IPS-15b (cell line): Measurements from ENCODE around the gene CAB39.

Experiments
- H3K27me3 ChIP-seq: one replicate; pipeline ENCODE4 v1.6.1; 2013; ENCODE audit warnings: low read length; ENCODE audit not compliant: control insufficient read depth, insufficient read depth
- H3K36me3 ChIP-seq: one replicate; pipeline ENCODE4 v1.6.1; 2013; ENCODE audit warnings: low read length; ENCODE audit not compliant: control insufficient read depth, insufficient read depth
- H3K4me1 ChIP-seq: one replicate; pipeline ENCODE4 v1.6.1; 2013; ENCODE audit warnings: mild to moderate bottlenecking, low read length; ENCODE audit not compliant: control insufficient read depth, insufficient read depth
- H3K4me3 ChIP-seq: one replicate; pipeline ENCODE4 v1.5.1; 2013; ENCODE audit warnings: low read depth, low read length
- H3K9ac ChIP-seq: one replicate; pipeline ENCODE4 v1.6.1; 2013; ENCODE audit warnings: low read depth, mild to moderate bottlenecking, low read length
- H3K9me3 ChIP-seq: one replicate; pipeline ENCODE4 v1.6.1; 2013; ENCODE audit warnings: mild to moderate bottlenecking, low read length; ENCODE audit not compliant: control insufficient read depth, insufficient read depth

CAB39 gene

DNA sequence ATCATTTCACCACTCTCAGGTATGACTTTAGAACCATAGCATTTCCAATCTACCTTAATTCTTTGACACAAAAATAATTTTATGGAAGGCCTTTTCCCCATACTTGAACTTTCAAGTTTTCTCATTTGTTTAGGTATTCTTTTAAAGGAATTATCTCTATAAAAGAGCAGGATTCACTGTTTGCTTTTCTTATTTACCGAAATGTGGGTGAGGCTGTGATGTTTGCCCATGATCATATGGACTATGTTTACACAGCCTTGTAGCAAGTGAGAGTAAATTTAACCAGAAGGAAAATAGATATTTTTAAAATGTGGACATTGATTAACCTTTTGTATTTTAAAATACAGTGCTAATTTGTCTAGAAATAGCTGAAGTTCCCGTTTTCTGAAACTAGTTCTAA lies 26.3 kb downstream of the CAB39 start:
- H3K27me3 ChIP-seq = no peaks in the 10 kb centered on the region
- H3K9me3 ChIP-seq = no peaks in the 10 kb centered on the region
- no peak overlapping the region for H3K4me3 ChIP-seq
- no peaks in the 10 kb centered on the region for H3K36me3 ChIP-seq
- no peaks in the 10 kb centered on the region for H3K4me1 ChIP-seq
- no peak overlapping the region for H3K9ac ChIP-seq

DNA sequence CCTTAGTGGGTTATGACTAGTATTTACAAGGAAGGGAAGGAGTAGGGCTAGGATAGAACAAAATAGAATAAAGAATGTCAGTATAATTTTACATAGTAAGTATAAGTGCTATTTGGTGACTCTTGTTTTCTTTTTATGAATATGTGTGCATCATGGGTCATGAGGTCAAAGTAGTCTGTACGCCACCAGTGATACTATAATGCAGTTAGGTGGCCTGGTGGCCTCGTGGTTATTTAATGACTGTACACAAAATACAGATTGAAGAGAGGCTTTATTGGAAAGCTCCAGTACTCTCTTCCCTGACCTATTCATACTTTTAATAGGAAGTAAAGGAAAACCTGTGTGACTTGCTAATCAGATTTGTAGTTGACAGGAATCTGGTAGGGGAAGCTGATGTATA lies 27.3 kb downstream of the CAB39 start:
- Histone ChIP-seq H3K9me3 (no peaks in the 10 kb centered on the region), H3K4me1 (no peaks in the 10 kb centered on the region), H3K36me3 (no peaks in the 10 kb centered on the region), H3K9ac (no peak overlapping the region), H3K27me3 (no peaks in the 10 kb centered on the region), H3K4me3 (no peak overlapping the region)

DNA sequence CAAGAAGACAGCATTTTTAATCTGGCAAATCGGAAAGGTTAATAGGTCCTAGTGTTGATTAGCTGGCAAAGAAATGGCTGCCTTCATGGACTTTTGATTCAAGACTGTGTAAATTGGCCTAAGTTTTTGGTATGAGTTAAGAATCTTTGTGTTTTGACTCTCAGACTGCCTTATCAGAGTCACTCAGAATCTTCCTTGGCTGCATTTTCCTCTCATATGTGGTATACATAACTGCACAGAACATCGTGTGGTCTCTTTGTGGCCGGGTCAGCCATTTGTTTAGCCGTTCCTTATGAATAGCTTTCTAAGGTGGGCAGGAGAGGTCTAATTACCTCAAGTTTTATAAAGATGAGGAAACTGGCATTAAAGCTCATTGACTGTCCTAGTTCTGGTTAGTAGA lies 30.1 kb downstream of the CAB39 start:
- no peaks in the 10 kb centered on the region for H3K27me3 ChIP-seq
- H3K4me1 ChIP-seq = no peaks in the 10 kb centered on the region
- H3K9ac ChIP-seq = no peak overlapping the region
- no peak overlapping the region for H3K4me3 ChIP-seq
- H3K9me3 ChIP-seq = no peaks in the 10 kb centered on the region
- H3K36me3 ChIP-seq = no peaks in the 10 kb centered on the region

DNA sequence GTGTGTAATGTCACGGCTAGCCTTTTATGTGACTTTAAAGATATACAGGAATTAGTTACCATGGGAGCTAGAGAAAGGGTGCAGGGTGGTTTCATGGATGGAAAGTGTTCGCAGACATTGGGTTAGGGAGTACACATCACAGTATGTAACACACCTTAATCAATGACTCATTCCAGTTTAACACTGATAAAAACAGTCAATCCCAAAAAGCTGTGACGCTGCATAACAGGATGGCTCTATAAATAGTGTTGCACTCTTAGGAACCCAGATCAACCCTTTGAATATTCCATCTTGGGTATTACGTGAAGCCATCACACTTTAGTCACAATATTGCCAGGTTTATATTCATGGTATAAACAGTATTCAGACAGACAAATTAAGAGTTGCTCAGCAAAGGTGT lies 33.6 kb downstream of the CAB39 start:
- H3K27me3 ChIP-seq = no peaks in the 10 kb centered on the region
- no peaks in the 10 kb centered on the region for H3K9me3 ChIP-seq
- H3K9ac ChIP-seq = no peak overlapping the region
- H3K4me3 ChIP-seq = no peak overlapping the region
- no peaks in the 10 kb centered on the region for H3K4me1 ChIP-seq
- H3K36me3 ChIP-seq = no peaks in the 10 kb centered on the region

DNA sequence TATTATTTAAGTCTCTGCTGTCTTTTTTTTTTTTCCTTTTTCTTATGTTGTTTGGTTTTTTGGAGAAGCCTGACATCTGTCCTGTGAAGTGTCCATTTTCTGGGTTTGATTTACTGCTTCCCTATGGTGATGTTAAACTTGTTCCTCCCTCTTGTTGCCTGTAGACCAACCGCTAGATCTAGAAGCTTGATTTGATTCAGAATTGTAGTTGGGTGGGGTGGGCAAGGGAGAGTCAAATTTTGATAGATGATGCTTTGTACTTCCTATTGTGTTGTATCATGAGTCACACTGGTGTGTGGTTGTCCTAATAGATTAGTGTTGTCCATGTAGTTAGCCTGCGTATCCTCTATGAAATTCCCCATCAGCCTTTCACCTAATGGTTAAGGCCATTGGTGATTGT lies 35.4 kb downstream of the CAB39 start:
- H3K4me1 ChIP-seq = no peaks in the 10 kb centered on the region
- H3K36me3 ChIP-seq = no peaks in the 10 kb centered on the region
- no peaks in the 10 kb centered on the region for H3K9me3 ChIP-seq
- no peak overlapping the region for H3K9ac ChIP-seq
- no peaks in the 10 kb centered on the region for H3K27me3 ChIP-seq
- no peak overlapping the region for H3K4me3 ChIP-seq

DNA sequence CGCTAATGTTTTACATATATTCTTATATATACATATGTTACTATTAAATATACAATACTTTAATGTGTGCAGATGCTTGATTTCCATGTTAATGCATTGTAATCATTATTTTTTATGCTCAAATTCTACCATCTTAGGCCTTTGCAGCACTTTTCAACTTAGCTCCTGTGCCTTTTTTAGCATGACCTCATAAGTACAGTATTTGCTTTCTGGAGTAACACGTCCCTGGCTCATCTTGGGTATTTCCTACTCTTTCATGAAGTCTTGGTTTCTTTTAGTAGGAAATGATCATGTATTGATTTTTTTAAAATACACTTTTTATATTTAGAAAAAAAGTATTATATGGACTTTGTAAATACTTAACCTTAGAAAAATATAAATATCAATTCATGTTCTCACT lies 36.5 kb downstream of the CAB39 start:
- H3K9ac ChIP-seq = no peak overlapping the region
- H3K36me3 ChIP-seq = no peaks in the 10 kb centered on the region
- no peaks in the 10 kb centered on the region for H3K4me1 ChIP-seq
- no peaks in the 10 kb centered on the region for H3K9me3 ChIP-seq
- H3K27me3 ChIP-seq = no peaks in the 10 kb centered on the region
- no peak overlapping the region for H3K4me3 ChIP-seq

DNA sequence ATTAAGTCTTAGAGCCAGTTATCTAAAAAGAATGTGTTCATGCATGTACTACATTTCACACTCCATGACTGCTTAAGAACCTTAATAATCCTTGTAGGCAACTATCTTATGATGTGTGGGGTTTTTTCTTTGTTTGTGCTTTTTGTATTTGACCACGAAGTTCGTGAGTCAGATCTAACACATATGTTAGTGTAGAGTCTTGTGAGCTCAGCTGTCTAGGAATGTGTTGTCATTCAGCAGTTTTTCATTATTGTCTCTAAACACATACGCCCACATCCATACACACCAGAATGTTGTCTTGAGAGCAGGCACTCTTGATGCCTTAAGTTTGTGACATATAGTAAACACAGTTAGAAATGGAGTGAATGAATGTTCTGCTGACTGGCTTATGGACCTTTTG lies 38.4 kb downstream of the CAB39 start:
- Histone ChIP-seq H3K4me3 (no peak overlapping the region), H3K9me3 (no peaks in the 10 kb centered on the region), H3K4me1 (peaks cover 6% of the 10 kb centered on the region), H3K27me3 (no peaks in the 10 kb centered on the region), H3K36me3 (no peaks in the 10 kb centered on the region), H3K9ac (no peak overlapping the region)

DNA sequence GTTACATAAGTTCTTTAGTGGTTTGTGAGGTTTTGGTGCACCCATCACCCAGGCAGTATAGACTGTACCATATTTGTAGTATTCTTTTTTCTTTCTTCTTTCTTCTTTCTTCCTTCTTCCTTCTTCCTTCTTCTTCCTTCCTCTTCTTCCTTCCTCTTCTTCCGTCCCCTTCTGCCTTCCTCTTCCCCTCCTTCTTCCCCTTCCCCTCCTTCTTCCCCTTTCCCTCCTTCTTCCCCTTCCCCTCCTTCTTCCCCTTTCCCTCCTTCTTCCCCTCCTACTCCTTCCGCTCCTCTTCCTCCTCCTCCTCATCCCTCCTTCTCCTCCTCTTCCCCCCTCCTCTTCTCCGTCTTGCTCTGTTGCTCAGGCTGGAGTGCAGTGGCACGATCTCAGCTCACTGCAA lies 41.6 kb downstream of the CAB39 start:
- peaks cover 12% of the 10 kb centered on the region for H3K4me1 ChIP-seq
- H3K9ac ChIP-seq = no peak overlapping the region
- H3K9me3 ChIP-seq = no peaks in the 10 kb centered on the region
- no peak overlapping the region for H3K4me3 ChIP-seq
- no peaks in the 10 kb centered on the region for H3K27me3 ChIP-seq
- no peaks in the 10 kb centered on the region for H3K36me3 ChIP-seq

DNA sequence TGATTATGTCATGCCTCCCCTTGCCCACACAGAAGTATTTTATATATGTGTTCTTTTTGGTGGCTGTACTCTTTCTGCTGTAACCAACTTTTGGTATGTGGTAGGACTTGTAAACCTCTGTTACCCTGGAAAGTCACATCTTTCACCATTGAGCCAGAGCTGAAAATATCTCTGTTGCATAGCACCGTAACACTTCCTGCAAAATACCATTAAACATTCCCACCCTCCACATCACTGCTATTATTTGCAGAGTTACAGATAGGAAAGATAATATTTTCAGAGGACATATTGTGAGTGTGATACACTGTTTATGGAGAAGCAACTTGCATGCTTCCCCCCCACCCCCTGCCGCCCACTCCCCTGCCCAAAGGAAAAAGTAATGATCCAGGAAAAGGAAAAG lies 44.8 kb downstream of the CAB39 start:
- Histone ChIP-seq H3K9me3 (no peaks in the 10 kb centered on the region), H3K36me3 (no peaks in the 10 kb centered on the region), H3K27me3 (no peaks in the 10 kb centered on the region), H3K4me1 (peaks cover 15% of the 10 kb centered on the region), H3K9ac (no peak overlapping the region), H3K4me3 (no peak overlapping the region)

DNA sequence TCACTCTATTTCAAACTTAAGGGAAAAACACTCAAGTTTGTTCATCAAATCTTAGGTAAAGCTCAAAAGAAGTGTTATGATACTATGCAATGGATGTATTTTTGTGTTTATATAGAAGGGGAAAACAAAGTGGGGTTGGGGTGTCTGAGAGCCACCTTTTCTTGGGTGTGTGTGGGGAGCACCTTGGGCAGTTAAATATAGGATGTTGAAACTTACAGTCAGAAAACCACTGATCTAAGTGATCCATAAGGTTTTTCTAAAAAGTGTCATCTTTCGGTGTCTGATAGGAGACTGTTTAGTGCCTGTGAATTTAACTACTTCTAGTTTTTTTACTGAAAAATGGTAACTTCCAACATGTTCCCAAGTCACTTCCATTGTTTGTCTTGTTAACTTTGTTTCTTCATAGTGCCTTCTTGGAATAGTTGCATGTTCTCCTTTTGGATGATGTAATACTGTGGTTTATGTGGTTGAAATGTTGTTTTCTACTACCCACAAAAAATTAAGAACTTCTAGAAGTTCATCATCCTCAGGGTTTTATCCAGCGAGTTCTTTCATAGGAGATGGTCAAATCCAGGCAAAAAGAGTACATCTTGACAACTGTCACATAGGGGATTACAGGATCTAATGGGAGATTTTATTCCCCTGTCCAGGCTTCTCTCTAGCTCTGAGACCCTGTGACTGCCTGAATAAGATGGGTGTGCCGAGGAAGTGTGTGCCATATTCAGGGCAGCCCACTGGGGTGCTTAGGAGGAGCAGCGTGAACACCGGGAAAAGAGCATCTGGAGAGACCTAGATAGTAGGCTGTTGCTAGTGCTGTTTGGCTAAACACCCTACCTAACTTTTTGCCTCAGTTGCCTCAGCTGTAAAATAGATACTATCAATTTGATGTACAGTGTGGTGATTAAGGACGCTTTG lies 46.2 kb downstream of the CAB39 start:
- H3K4me1 ChIP-seq = peaks cover 15% of the 10 kb centered on the region
- H3K27me3 ChIP-seq = no peaks in the 10 kb centered on the region
- no peak overlapping the region for H3K4me3 ChIP-seq
- H3K36me3 ChIP-seq = no peaks in the 10 kb centered on the region
- no peak overlapping the region for H3K9ac ChIP-seq
- H3K9me3 ChIP-seq = no peaks in the 10 kb centered on the region

DNA sequence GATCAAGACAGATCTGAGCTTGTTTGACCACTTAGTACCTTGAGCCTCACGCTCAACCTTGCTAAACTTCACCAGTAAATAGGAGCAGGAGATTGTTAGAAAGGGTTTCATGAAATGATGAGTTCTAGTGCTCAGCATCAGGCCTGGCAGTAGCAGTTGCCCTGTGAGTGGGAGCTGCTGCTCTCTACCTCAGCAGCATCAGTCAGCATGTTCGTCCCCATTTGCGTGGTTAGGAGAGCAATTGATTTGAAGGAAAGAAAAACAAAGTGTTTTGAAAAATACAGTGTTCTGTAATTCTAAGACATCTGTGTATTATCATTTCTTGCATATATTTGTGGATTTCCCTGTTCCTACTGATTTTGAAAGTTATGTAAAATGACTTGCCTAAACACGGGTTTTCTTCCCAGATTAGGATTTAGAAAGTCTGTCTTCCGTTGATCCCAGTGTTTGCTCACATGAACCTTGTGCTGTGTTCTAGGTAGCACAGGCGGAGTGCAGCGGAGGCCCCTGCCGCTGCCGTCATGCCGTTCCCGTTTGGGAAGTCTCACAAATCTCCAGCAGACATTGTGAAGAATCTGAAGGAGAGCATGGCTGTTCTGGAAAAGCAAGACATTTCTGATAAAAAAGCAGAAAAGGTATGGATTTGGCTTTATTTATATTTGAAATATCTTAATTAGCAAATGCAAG lies 47.0 kb downstream of the CAB39 start:
- no peak overlapping the region for H3K9ac ChIP-seq
- H3K9me3 ChIP-seq = no peaks in the 10 kb centered on the region
- no peaks in the 10 kb centered on the region for H3K36me3 ChIP-seq
- H3K4me3 ChIP-seq = no peak overlapping the region
- peaks cover 15% of the 10 kb centered on the region for H3K4me1 ChIP-seq
- no peaks in the 10 kb centered on the region for H3K27me3 ChIP-seq

DNA sequence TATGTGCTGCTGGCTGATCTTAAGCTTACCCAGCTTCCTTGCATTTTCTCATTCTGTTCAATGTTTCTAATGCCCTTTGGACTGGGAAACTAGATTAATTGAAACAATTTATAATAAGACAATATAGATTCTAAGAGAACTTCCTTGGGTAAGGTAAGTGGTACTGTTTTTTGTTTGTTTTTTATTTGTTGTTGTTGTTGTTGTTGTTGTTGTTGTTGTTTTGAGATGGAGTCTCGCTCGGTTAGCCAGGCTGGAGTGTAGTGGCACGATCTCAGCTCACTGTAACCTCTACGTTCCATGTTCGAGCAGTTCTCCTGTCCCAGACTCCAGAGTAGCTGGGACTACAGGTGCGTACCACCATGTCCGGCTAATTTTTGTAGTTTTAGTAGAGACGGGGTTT lies 49.1 kb downstream of the CAB39 start:
- no peak overlapping the region for H3K9ac ChIP-seq
- H3K9me3 ChIP-seq = no peaks in the 10 kb centered on the region
- no peaks in the 10 kb centered on the region for H3K27me3 ChIP-seq
- H3K4me3 ChIP-seq = no peak overlapping the region
- H3K36me3 ChIP-seq = no peaks in the 10 kb centered on the region
- H3K4me1 ChIP-seq = peaks cover 12% of the 10 kb centered on the region
